Skeletal muscle tissue (tissue), 4 donors: Measurements from ENCODE around the gene SCLT1. TPM values are rescaled to one million over a fixed set of nuclear protein-coding genes. Genes with fewer than 3 reads are reported as not detected.

Experiments
- H3K27ac ChIP-seq: one replicate; pipeline ENCODE4 v1.7.0; 2013; ENCODE audit warnings: mild to moderate bottlenecking, low read depth, low read length, inconsistent platforms
- H3K27me3 ChIP-seq, 3 donors: one replicate each; pipeline ENCODE4 v1.7.0; 2013; ENCODE audit warnings: low read length in 3 of 3; ENCODE audit not compliant: control insufficient read depth in 3 of 3, insufficient read depth in 3 of 3
- H3K36me3 ChIP-seq, 3 donors: one replicate each; pipeline ENCODE4 v1.7.0; 2013; ENCODE audit warnings: low read length in 3 of 3; ENCODE audit not compliant: control insufficient read depth in 3 of 3, insufficient read depth in 3 of 3
- H3K4me1 ChIP-seq, 3 donors: one replicate each; pipeline ENCODE4 v1.7.0; 2013; ENCODE audit warnings: low read length in 3 of 3, mild to moderate bottlenecking in 3 of 3; ENCODE audit not compliant: control insufficient read depth in 3 of 3, insufficient read depth in 3 of 3
- H3K4me3 ChIP-seq, 3 donors: one replicate each; pipeline ENCODE4 v1.7.0; 2013; ENCODE audit warnings: low read length in 3 of 3
- H3K9ac ChIP-seq, 3 donors: one replicate each; pipeline ENCODE4 v1.7.0; 2013; ENCODE audit warnings: low read length in 3 of 3, mild to moderate bottlenecking in 3 of 3, moderate library complexity in 2 of 3, low read depth in 1 of 3
- H3K9me3 ChIP-seq, 3 donors: one replicate each; pipeline ENCODE4 v1.7.0; 2013; ENCODE audit warnings: low read length in 3 of 3; ENCODE audit not compliant: control insufficient read depth in 3 of 3
- total RNA-seq: library from RNA; depleted of rRNA; stranded (reverse); fragments of >200 nt; gene quantifications from one replicate; pipeline ENCODE4 v1.2.3, GENCODE V29; 2014
- donor health status: Osteomylitis.

SCLT1 gene
- total RNA-seq, 1 donor from 2014 or later: 39.7 TPM

- Histone ChIP-seq H3K27ac (no peak overlapping the region), H3K4me3 (no peak overlapping the region), H3K9ac (no peak overlapping the region), H3K9me3 (no peaks in the 10 kb centered on the region), H3K27me3 (no peaks in the 10 kb centered on the region), H3K4me1 (peaks cover 6 to 14% (median 9%) of the 10 kb centered on the region in 3 donors), H3K36me3 (peaks cover 44 to 70% (median 69%) of the 10 kb centered on the region in 3 donors)
Measured at GRCh38 chr4:128855621-128856020, 237.7 kb downstream of the SCLT1 start.

GRCh38 chr4:128854433-128854832, 238.9 kb downstream of the SCLT1 start:
- peaks cover 49 to 77% (median 71%) of the 10 kb centered on the region in 3 donors for H3K36me3 ChIP-seq

GRCh38 chr4:128853741-128854140, 239.6 kb downstream of the SCLT1 start:
- Histone ChIP-seq H3K9ac (no peak overlapping the region), H3K36me3 (peaks cover 51 to 84% (median 73%) of the 10 kb centered on the region in 3 donors), H3K4me3 (no peak overlapping the region)

More at GRCh38 chr4:128854433-128854832, 238.9 kb downstream of the SCLT1 start:
- Histone ChIP-seq H3K4me3 (no peak overlapping the region), H3K9me3 (no peaks in the 10 kb centered on the region), H3K27me3 (no peaks in the 10 kb centered on the region), H3K27ac (no peak overlapping the region), H3K9ac (no peak overlapping the region), H3K4me1 (peaks cover 6% of the 10 kb centered on the region in 3 donors)

GRCh38 chr4:128850252-128850651, 243.1 kb downstream of the SCLT1 start:
- no peaks in the 10 kb centered on the region for H3K27me3 ChIP-seq
- peaks cover 41 to 75% (median 65%) of the 10 kb centered on the region in 3 donors for H3K36me3 ChIP-seq
- H3K9ac ChIP-seq: no peak overlapping the region
- peaks cover 14 to 23% (median 16%) of the 10 kb centered on the region in 3 donors for H3K4me1 ChIP-seq
- no peaks in the 10 kb centered on the region for H3K9me3 ChIP-seq
- no peak overlapping the region for H3K27ac ChIP-seq
- H3K4me3 ChIP-seq: no peak overlapping the region

More at GRCh38 chr4:128853741-128854140, 239.6 kb downstream of the SCLT1 start:
- H3K9me3 ChIP-seq: no peaks in the 10 kb centered on the region
- H3K4me1 ChIP-seq: no peaks in the 10 kb centered on the region
- H3K27me3 ChIP-seq: no peaks in the 10 kb centered on the region
- no peak overlapping the region for H3K27ac ChIP-seq

- Histone ChIP-seq H3K27ac (no peak overlapping the region), H3K9me3 (no peaks in the 10 kb centered on the region), H3K4me3 (no peak overlapping the region), H3K27me3 (no peaks in the 10 kb centered on the region), H3K4me1 (peaks cover 21 to 40% (median 23%) of the 10 kb centered on the region in 3 donors), H3K9ac (no peak overlapping the region), H3K36me3 (peaks cover 42 to 71% (median 61%) of the 10 kb centered on the region in 3 donors)
Measured at GRCh38 chr4:128848461-128848860, 244.9 kb downstream of the SCLT1 start.

- Histone ChIP-seq H3K27me3 (no peaks in the 10 kb centered on the region), H3K4me1 (peaks cover 23 to 43% (median 25%) of the 10 kb centered on the region in 3 donors)
Measured at GRCh38 chr4:128847082-128847724, 246.1 kb downstream of the SCLT1 start.

GRCh38 chr4:128846063-128846462, 247.3 kb downstream of the SCLT1 start:
- Histone ChIP-seq H3K4me3 (no peak overlapping the region), H3K4me1 (peaks cover 29 to 51% (median 31%) of the 10 kb centered on the region in 3 donors), H3K36me3 (peaks cover 31 to 51% (median 39%) of the 10 kb centered on the region in 3 donors), H3K27me3 (no peaks in the 10 kb centered on the region), H3K27ac (peak overlapping the region; percentile 39), H3K9me3 (no peaks in the 10 kb centered on the region), H3K9ac (no peak overlapping the region)

More at GRCh38 chr4:128847082-128847724, 246.1 kb downstream of the SCLT1 start:
- Histone ChIP-seq H3K9ac (no peak overlapping the region), H3K4me3 (no peak overlapping the region), H3K36me3 (peaks cover 38 to 61% (median 49%) of the 10 kb centered on the region in 3 donors), H3K9me3 (no peaks in the 10 kb centered on the region), H3K27ac (no peak overlapping the region)

GRCh38 chr4:128844931-128845330, 248.4 kb downstream of the SCLT1 start:
- Histone ChIP-seq H3K36me3 (peaks cover 27 to 41% (median 30%) of the 10 kb centered on the region in 3 donors), H3K4me1 (peaks cover 29 to 61% (median 31%) of the 10 kb centered on the region in 3 donors), H3K27ac (no peak overlapping the region), H3K9ac (no peak overlapping the region), H3K9me3 (no peaks in the 10 kb centered on the region), H3K4me3 (no peak overlapping the region), H3K27me3 (no peaks in the 10 kb centered on the region)

GRCh38 chr4:128841402-128841801, 251.9 kb downstream of the SCLT1 start:
- Histone ChIP-seq H3K9ac (no peak overlapping the region), H3K4me3 (no peak overlapping the region), H3K27me3 (no peaks in the 10 kb centered on the region), H3K4me1 (peaks cover 29 to 73% (median 36%) of the 10 kb centered on the region in 3 donors), H3K36me3 (peaks cover 3 to 14% (median 8%) of the 10 kb centered on the region in 3 donors), H3K27ac (no peak overlapping the region), H3K9me3 (no peaks in the 10 kb centered on the region)

- no peaks in the 10 kb centered on the region for H3K9me3 ChIP-seq
- no peaks in the 10 kb centered on the region for H3K27me3 ChIP-seq
- H3K9ac ChIP-seq: no peak overlapping the region
- H3K4me3 ChIP-seq: no peak overlapping the region
- peaks cover 0 to 12% (median 5%) of the 10 kb centered on the region in 3 donors for H3K36me3 ChIP-seq
- H3K27ac ChIP-seq: no peak overlapping the region
- H3K4me1 ChIP-seq: peaks cover 27 to 70% (median 32%) of the 10 kb centered on the region in 3 donors
Measured at GRCh38 chr4:128840711-128841318, 252.5 kb downstream of the SCLT1 start.
